ENCODE results near the gene MRPS10.

Gene MRPS10

GRCh38 chr6:42217519-42218367, at the start of gene MRPS10:
MRPS10 (minus strand) TSS chr6:42217861; CDS start chr6:42217849, 12 bp downstream.
- peak; percentile 93 for DNase-seq (ENCODE audit: low spot score)

- DNase-seq (ENCODE audit: low spot score): no peak
Observed at GRCh38 chr6:42266538-42266937, 48.9 kb upstream of the MRPS10 start.

- no peak for DNase-seq (ENCODE audit: low spot score)
Observed at GRCh38 chr6:42264852-42265390, 47.3 kb upstream of the MRPS10 start.

GRCh38 chr6:42264162-42264851, 46.6 kb upstream of the MRPS10 start:
- DNase-seq (ENCODE audit: low spot score): no peak

- DNase-seq (ENCODE audit: low spot score): no peak
Observed at GRCh38 chr6:42263165-42263728, 45.6 kb upstream of the MRPS10 start.

GRCh38 chr6:42260972-42261371, 43.3 kb upstream of the MRPS10 start:
- DNase-seq (ENCODE audit: low spot score): peak; percentile 26

GRCh38 chr6:42260396-42260888, 42.8 kb upstream of the MRPS10 start:
- DNase-seq (ENCODE audit: low spot score): no peak

GRCh38 chr6:42259841-42260395, 42.3 kb upstream of the MRPS10 start:
- no peak for DNase-seq (ENCODE audit: low spot score)

- DNase-seq (ENCODE audit: low spot score): no peak
Observed at GRCh38 chr6:42259286-42259685, 41.6 kb upstream of the MRPS10 start.

- no peak for DNase-seq (ENCODE audit: low spot score)
Observed at GRCh38 chr6:42257614-42258013, 40.0 kb upstream of the MRPS10 start.

- no peak for DNase-seq (ENCODE audit: low spot score)
Observed at GRCh38 chr6:42257063-42257462, 39.4 kb upstream of the MRPS10 start.

GRCh38 chr6:42255050-42255449, 37.4 kb upstream of the MRPS10 start:
- DNase-seq (ENCODE audit: low spot score): no peak

- DNase-seq (ENCODE audit: low spot score): no peak
Observed at GRCh38 chr6:42254505-42254904, 36.8 kb upstream of the MRPS10 start.

GRCh38 chr6:42251911-42252637, 34.4 kb upstream of the MRPS10 start:
- DNase-seq (ENCODE audit: low spot score): no peak

GRCh38 chr6:42251500-42251899, 33.8 kb upstream of the MRPS10 start:
- no peak for DNase-seq (ENCODE audit: low spot score)

- DNase-seq (ENCODE audit: low spot score): no peak
Observed at GRCh38 chr6:42250274-42250931, 32.7 kb upstream of the MRPS10 start.

- no peak for DNase-seq (ENCODE audit: low spot score)
Observed at GRCh38 chr6:42249279-42249678, 31.6 kb upstream of the MRPS10 start.

- DNase-seq (ENCODE audit: low spot score): no peak
Observed at GRCh38 chr6:42243046-42243445, 25.4 kb upstream of the MRPS10 start.

GRCh38 chr6:42241915-42242314, 24.3 kb upstream of the MRPS10 start:
- DNase-seq (ENCODE audit: low spot score): no peak

GRCh38 chr6:42239736-42240375, 22.2 kb upstream of the MRPS10 start:
- DNase-seq (ENCODE audit: low spot score): no peak

GRCh38 chr6:42239333-42239732, 21.7 kb upstream of the MRPS10 start:
- no peak for DNase-seq (ENCODE audit: low spot score)

All from CD4-positive, alpha-beta T cell treated with Interleukin-15 for 4 hours (primary cell).